ENCODE data around the gene RABEP1. TPM values are rescaled to one million over a fixed set of nuclear protein-coding genes. Genes with fewer than 3 reads are reported as not detected.

The RABEP1 gene, protein sequence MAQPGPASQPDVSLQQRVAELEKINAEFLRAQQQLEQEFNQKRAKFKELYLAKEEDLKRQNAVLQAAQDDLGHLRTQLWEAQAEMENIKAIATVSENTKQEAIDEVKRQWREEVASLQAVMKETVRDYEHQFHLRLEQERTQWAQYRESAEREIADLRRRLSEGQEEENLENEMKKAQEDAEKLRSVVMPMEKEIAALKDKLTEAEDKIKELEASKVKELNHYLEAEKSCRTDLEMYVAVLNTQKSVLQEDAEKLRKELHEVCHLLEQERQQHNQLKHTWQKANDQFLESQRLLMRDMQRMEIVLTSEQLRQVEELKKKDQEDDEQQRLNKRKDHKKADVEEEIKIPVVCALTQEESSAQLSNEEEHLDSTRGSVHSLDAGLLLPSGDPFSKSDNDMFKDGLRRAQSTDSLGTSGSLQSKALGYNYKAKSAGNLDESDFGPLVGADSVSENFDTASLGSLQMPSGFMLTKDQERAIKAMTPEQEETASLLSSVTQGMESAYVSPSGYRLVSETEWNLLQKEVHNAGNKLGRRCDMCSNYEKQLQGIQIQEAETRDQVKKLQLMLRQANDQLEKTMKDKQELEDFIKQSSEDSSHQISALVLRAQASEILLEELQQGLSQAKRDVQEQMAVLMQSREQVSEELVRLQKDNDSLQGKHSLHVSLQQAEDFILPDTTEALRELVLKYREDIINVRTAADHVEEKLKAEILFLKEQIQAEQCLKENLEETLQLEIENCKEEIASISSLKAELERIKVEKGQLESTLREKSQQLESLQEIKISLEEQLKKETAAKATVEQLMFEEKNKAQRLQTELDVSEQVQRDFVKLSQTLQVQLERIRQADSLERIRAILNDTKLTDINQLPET
- polyA plus RNA-seq (2012; ENCODE audit: insufficient read length, low read depth) = 44.0 TPM

GRCh38 chr17:5281814-5282641, at the start of gene RABEP1:
TSS of gene RABEP1 (plus strand) at chr17:5282284. CDS start at chr17:5282487, 203 bp downstream.
- TF ChIP-seq POLR2AphosphoS5 (IDR thresholded peaks at IDR 0.05; ENCODE audit: low read depth, low read length) (peak; percentile 92), TAF1 (IDR thresholded peaks at IDR 0.05; ENCODE audit: borderline replicate concordance, insufficient read depth, low read length) (peak; percentile 99), SIN3A (IDR thresholded peaks at IDR 0.05; ENCODE audit: borderline replicate concordance, insufficient read depth, low read length) (no peak), FOXP2 (optimal IDR thresholded peaks at IDR 0.05; ENCODE audit: borderline replicate concordance, extremely low read depth, extremely low read length, insufficient read depth) (peak; percentile 83)
- TF ChIP-seq, protein P1, sequence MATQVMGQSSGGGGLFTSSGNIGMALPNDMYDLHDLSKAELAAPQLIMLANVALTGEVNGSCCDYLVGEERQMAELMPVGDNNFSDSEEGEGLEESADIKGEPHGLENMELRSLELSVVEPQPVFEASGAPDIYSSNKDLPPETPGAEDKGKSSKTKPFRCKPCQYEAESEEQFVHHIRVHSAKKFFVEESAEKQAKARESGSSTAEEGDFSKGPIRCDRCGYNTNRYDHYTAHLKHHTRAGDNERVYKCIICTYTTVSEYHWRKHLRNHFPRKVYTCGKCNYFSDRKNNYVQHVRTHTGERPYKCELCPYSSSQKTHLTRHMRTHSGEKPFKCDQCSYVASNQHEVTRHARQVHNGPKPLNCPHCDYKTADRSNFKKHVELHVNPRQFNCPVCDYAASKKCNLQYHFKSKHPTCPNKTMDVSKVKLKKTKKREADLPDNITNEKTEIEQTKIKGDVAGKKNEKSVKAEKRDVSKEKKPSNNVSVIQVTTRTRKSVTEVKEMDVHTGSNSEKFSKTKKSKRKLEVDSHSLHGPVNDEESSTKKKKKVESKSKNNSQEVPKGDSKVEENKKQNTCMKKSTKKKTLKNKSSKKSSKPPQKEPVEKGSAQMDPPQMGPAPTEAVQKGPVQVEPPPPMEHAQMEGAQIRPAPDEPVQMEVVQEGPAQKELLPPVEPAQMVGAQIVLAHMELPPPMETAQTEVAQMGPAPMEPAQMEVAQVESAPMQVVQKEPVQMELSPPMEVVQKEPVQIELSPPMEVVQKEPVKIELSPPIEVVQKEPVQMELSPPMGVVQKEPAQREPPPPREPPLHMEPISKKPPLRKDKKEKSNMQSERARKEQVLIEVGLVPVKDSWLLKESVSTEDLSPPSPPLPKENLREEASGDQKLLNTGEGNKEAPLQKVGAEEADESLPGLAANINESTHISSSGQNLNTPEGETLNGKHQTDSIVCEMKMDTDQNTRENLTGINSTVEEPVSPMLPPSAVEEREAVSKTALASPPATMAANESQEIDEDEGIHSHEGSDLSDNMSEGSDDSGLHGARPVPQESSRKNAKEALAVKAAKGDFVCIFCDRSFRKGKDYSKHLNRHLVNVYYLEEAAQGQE (IDR thresholded peaks at IDR 0.05; ENCODE audit: insufficient read depth in 1 of 2, low read depth in 2 of 2, low read length in 2 of 2) = peak in 1 of 2 experiments; percentile 68; a peak in 1 of 4 replicates

DNA sequence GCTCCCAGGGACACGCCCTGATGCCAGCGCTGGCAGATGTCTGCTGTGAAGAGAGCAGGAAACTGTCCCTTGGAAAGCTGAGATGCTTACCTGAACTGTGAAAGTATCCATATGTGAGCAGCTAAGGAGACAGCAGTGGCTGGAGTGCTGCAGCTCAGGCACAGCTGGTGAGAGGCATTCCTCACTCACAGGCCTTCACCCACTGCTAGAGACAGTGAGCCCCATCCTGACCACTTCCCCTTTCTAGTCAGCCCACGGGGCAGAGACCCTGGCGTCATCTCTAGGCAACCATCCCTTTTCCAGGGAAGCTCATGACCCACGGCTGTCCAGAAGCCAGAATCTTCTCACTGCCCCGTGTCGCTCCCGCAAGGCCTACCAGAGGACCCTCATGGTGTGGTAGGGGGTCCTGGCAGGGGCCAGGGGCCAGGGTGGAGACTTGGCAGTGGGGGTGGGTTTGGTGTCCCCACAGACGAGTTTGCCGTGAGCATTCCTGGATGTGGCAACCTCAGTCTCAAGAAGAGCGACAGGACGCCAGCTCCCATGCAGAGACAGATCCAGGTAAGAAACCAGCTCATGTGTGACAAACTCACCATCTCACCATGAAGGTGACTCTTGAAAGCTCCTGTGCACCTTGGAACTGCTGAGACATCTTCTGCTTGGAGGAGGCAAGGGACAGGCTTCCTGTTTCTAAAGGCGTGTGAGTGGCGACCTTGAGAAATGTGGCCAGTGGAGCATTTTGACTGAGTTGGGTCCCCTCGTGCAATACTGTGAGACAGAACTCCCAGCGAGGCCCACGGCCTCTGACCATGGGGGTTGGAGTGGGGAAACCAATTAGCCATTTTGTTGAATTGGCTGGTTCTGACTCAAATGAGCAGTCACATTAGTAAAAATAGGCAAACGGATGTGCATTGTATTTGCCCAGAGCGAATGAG, 47.2 kb upstream of the RABEP1 start, which contains the start of gene SCIMP:
Gene SCIMP (minus strand): TSS at position 216 of the 932 bp plus-strand sequence. CDS start 105 bp downstream, at position 111.
- TF ChIP-seq, protein P1 (IDR thresholded peaks at IDR 0.05; ENCODE audit: insufficient read depth in 1 of 2, low read depth in 2 of 2, low read length in 2 of 2) = no peak
- no peak for TF ChIP-seq FOXP2 (optimal IDR thresholded peaks at IDR 0.05; ENCODE audit: borderline replicate concordance, extremely low read depth, extremely low read length, insufficient read depth)
- no peak for TF ChIP-seq POLR2AphosphoS5 (IDR thresholded peaks at IDR 0.05; ENCODE audit: low read depth, low read length)

- TF ChIP-seq, protein P1 (IDR thresholded peaks at IDR 0.05; ENCODE audit: insufficient read depth in 1 of 2, low read depth in 2 of 2, low read length in 2 of 2) = no peak
- TF ChIP-seq FOXP2 (optimal IDR thresholded peaks at IDR 0.05; ENCODE audit: borderline replicate concordance, extremely low read depth, extremely low read length, insufficient read depth) (no peak), SIN3A (IDR thresholded peaks at IDR 0.05; ENCODE audit: borderline replicate concordance, insufficient read depth, low read length) (no peak), TAF1 (IDR thresholded peaks at IDR 0.05; ENCODE audit: borderline replicate concordance, insufficient read depth, low read length) (no peak), POLR2AphosphoS5 (IDR thresholded peaks at IDR 0.05; ENCODE audit: low read depth, low read length) (no peak)
These were observed 45.0 kb upstream of the RABEP1 start for GRCh38 chr17:5236938-5237540.
